Measurements from ENCODE around the gene RNASET2.

DNA sequence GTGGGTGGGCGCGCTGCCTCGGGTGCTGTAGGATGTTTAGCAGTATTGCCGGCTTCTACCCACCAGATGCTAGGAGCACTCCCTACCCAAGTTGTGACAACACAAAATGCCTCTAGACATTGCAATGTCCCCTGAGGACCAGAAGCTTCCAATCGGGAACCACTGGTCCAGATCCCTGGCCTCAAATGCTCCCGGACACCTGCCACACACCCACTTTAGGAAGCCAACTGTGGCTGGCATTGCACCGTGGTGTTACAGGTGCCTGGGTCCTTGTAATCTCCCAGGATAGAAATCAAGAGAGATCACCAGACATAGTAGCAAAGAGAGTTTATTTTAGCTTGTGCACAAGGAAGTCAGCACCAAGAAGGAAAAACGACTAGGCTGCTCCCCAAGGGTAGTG, 14.9 kb upstream of the RNASET2 start:
- TF ChIP-seq, protein P1, sequence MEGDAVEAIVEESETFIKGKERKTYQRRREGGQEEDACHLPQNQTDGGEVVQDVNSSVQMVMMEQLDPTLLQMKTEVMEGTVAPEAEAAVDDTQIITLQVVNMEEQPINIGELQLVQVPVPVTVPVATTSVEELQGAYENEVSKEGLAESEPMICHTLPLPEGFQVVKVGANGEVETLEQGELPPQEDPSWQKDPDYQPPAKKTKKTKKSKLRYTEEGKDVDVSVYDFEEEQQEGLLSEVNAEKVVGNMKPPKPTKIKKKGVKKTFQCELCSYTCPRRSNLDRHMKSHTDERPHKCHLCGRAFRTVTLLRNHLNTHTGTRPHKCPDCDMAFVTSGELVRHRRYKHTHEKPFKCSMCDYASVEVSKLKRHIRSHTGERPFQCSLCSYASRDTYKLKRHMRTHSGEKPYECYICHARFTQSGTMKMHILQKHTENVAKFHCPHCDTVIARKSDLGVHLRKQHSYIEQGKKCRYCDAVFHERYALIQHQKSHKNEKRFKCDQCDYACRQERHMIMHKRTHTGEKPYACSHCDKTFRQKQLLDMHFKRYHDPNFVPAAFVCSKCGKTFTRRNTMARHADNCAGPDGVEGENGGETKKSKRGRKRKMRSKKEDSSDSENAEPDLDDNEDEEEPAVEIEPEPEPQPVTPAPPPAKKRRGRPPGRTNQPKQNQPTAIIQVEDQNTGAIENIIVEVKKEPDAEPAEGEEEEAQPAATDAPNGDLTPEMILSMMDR (IDR thresholded peaks at IDR 0.05) = no peak
- TF ChIP-seq EZH2 (IDR thresholded peaks at IDR 0.05) = no peak
- no peak for TF ChIP-seq EZH2phosphoT487 (IDR thresholded peaks at IDR 0.05)

Measured in neural progenitor cell (in vitro differentiated cells).